Activated CD8-positive, alpha-beta memory T cell treated with anti-CD3 and anti-CD28 coated beads, Interleukin-2, amount 50 U/mL, for 1 hour (primary cell): ENCODE results near the gene KIF23.

Experiments used
- DNase-seq: peaks from one replicate; pipeline ENCODE4 v3.0.0-alpha.2; 2020; ENCODE audit errors: extremely low read depth

Gene KIF23

GRCh38 chr15:69463182-69463756 is 49.1 kb downstream of the KIF23 start:
- DNase-seq, result no peak

DNA sequence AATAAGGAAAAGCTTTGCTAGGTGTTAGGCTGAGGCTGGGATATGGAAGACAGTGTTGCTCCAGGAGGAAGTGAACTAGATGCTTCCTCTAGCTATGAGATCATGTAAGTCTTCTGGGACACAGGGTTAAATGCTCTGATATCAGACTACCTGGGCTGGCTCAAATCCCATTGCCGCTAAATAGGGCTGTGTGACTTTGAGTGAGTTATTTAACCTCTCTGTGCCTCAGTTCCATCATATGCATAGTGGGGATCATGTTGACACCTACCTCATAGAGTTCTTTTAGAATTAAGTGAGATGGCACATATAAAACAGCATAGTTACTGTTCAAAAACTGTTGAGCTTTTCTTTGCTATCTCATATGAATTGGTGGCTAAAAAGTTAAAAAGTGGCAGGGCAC is 51.1 kb downstream of the KIF23 start:
- DNase-seq, result no peak

- DNase-seq, result no peak
Measured at GRCh38 chr15:69466733-69467132, 52.6 kb downstream of the KIF23 start.

- no peak for DNase-seq
Measured at GRCh38 chr15:69467636-69468035, 53.5 kb downstream of the KIF23 start.

DNA sequence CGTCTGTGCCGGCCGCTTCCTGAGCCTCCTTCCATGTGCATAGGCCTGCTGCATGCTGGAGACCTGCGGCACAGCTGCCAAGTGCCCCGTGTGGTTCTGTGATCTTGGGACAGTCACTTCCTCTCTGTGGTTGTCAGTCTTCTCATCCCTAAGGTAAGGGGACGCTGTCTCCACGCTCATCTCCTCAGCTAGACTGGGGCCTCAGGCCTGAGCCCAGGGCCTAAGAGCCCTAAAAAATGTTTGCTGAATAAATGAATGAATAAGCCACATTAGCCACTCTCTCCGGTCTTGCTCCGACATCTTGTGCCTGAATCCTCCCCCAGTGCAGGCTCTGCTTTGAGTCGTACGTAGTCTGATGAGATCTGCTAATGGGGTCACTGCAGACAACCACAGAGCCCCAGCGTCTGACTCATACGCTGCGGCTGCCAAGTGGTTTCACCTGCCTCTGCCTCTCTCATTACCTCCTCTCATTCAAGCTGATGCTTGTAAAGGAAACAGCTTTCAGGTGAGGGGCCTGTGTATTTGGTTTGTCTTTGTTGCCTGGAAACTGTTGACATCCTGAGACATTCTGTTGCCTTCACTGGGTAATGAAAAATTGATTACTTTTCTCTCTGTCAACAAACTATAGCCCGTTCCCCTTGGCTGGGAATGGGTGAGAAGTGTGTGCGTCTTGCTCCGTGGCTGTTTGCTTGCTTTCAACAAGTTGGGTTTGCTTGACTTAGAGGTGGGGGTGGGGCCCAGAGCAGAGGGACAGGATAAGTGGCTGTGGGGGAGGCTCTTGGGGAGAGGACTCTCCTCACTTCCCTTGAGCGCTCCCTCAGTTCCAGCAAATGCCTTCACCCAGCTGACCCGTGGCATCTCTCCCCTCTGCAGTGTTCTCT is 54.3 kb downstream of the KIF23 start:
- peak; percentile 79 for DNase-seq

DNA sequence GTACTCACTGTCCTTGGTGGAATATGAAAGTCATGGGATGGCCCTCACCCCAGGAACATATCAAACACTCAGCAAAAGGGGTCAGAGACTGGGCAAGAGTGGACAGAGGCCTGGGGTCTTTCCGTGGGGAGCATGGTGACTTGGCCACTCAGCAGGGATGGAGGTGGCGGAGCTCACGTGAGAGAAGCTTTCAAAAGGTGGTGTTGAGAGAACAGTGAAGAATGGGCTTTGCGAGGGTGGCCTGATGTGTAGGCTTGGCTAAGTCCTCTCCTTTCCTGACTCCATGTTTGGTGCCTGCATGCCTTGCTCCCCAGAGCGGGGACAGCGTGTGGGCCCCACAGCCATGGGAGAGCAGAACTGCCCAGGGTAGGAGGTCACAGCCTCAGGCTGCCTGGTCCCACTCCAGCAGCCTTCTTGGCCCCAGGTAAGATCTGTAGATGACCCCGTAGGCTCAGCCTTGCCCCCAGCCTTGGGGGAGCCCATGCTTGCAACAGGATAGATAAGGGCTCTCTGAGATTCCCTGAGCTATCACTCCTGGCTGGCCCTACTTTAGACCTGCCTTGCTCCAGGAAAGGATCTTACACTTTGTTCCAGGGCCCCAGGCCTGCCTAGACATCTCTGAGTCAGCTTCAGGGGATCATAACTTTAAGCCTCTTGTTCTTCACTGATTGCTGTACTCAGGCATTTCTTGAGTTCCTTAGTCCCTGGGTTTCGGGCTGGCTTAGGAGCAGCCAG is 55.5 kb downstream of the KIF23 start:
- no peak for DNase-seq

- DNase-seq, result no peak
Measured at GRCh38 chr15:69472046-69472445, 57.9 kb downstream of the KIF23 start.

GRCh38 chr15:69472562-69472961 is 58.4 kb downstream of the KIF23 start:
- DNase-seq, result no peak

DNA sequence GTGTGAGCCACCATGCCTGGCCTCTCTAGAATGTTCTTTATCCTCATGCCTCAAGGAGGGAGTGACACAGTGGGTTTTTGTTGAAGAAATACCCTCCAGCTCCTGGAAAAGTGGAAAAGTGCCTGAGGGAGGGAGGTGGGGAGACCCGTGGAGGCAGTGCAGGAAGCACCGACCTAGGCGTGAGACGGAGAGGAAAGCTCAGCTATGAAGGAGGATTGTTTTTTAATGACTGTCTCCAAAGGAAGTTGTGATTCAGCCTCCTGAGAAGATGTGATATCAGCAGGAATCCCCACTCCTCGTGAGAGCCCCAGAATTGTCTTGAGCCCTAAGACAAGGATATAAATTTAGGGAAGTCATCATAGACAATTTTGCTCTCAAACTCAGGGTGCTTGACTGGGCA is 60.1 kb downstream of the KIF23 start:
- DNase-seq, result no peak

DNA sequence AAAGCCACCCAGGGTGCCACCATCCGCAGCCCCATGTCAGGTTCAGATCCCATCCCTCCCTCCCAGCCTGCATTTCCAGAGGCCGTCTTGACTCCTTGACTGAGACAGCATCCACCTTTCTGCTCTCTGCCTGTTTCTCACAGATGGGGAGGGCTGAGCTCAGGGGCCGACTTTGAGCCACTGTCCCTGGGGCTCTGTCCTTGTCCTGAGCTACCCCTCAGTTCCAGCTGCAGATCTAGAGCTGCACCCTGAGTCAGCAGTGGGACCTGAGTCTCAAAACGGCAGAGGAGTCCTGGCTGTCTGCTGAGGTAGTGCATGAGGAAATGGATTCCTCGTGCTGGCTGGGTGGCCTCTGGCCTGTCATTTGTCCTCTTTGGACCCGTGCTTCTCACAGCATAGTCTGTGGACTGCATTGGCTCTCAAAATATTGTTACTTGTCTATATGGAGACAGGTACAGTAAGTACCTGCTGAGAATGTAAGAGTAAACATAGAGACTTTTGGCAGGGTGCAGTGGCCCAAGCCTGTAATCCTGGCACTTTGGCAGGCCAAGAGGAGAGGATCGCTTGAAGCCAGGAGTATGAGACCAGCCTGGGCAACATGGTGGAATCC is 60.8 kb downstream of the KIF23 start:
- DNase-seq, result no peak

- DNase-seq, result no peak
Measured at GRCh38 chr15:69475769-69476358, 61.7 kb downstream of the KIF23 start.

- no peak for DNase-seq
Measured at GRCh38 chr15:69476704-69477473, 62.7 kb downstream of the KIF23 start.

DNA sequence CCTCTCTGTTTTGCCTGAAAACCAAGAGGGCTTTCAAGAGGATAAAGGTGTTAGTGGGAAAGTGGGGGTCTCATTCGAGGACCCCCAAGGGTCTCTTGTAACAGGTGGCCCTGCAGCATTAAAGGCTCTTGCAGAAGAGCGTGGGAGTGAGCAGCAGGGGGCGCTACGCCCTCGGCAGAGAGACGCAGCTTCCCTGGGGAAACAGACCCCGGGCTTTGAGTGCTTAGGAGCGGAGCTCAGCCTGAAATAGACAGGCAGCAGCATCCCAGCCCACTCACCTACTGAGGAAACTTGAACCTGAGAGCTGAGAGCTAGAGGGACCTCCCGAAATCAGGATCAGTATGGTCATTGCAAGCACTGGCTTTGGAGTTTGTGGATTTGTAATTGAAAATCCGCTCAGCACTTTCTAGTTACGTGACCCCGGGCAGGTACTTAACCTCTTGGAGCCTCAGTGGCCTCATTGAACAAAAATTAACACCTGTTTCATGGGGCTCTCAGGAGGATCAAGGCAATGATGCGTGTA is 64.2 kb downstream of the KIF23 start:
- DNase-seq, result no peak

- DNase-seq, result no peak
Measured at GRCh38 chr15:69479081-69479480, 64.9 kb downstream of the KIF23 start.

DNA sequence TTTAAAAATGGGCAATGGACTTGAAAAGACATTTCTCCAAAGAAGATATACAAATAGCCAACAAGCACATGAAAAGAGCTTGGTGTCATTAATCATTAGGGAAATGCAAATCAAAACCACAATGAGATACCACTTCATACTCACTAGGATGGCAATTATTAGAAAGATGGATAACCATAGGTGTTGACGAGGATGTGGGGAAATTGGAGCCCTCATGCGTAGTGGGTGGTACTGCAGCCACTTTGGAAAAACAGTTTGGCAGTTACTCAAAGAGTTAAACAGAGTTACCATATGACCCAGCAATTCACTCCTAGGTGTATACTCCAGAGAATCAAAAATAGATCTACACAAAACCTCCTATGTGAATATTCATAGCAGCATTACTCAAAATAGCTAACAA is 65.8 kb downstream of the KIF23 start:
- no peak for DNase-seq

DNA sequence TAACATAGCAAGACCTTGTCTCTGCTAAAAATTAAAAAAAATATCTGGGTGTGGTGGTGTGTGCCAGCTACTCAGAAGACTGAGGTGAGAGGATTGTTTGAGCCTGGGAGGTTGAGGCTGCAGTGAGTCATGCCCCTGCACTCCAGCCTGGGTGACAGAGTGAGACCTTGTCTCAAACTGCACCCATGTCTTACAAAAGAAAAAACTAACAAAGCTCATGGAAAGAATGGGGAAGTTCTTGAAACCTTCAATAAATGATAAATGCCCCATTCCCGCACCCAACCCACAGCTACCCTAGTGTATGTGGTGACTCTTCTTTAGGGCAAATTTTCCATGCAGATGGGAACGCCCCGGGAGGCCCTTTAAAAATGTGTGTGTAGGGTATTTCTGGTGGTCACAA is 66.8 kb downstream of the KIF23 start:
- DNase-seq, result no peak

GRCh38 chr15:69482686-69483256 is 68.6 kb downstream of the KIF23 start:
- no peak for DNase-seq

- no peak for DNase-seq
Measured at GRCh38 chr15:69484837-69485236, 70.7 kb downstream of the KIF23 start.

- no peak for DNase-seq
Measured at GRCh38 chr15:69486481-69487110, 72.4 kb downstream of the KIF23 start.

DNA sequence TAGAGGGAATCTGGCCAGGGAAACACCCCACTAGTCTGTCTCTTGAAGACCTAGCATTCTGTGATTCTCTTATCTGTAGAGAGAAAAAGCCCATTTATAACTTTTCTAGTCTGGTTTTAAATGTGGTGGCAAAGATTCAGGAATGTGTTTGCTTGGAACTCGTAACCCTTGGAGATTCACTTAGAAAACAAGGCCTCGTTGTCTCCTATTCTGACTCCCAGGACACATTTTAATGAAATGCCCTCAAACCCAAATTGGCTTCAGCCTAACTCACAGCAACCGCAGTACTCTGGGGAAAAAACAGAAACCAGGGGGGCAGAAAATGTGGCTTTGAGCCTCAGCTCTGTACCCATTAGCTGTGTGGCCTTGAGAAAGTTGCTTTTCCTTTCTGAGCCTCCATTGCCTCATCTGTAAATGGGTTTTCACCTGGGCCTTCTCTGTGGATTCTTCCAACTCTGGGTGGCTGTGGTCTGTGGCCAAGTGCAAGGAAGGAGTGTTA is 75.0 kb downstream of the KIF23 start:
- no peak for DNase-seq
